ENCODE data around the gene GALNT14.

DNA sequence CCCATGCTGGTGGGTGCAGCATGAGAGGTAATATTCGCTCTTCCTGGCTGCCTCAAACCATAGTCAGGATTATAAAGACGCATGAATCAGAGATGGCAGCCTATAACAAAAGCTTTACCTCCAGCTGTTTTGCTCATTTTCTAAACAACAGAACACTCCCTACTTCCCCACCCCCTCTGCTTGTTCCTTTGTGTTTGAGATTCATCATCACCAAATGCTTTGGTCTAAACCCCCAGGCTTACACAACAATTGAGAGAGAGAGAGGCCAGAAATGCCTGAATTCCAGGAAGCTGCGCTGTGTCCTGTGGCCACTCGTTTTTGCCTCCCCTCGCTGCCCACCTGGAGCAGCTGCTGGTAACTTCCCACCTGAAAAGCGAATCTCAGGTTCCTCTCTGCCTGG, 252.2 kb downstream of the GALNT14 start:
- TF ChIP-seq, protein P1, sequence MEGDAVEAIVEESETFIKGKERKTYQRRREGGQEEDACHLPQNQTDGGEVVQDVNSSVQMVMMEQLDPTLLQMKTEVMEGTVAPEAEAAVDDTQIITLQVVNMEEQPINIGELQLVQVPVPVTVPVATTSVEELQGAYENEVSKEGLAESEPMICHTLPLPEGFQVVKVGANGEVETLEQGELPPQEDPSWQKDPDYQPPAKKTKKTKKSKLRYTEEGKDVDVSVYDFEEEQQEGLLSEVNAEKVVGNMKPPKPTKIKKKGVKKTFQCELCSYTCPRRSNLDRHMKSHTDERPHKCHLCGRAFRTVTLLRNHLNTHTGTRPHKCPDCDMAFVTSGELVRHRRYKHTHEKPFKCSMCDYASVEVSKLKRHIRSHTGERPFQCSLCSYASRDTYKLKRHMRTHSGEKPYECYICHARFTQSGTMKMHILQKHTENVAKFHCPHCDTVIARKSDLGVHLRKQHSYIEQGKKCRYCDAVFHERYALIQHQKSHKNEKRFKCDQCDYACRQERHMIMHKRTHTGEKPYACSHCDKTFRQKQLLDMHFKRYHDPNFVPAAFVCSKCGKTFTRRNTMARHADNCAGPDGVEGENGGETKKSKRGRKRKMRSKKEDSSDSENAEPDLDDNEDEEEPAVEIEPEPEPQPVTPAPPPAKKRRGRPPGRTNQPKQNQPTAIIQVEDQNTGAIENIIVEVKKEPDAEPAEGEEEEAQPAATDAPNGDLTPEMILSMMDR (IDR thresholded peaks at IDR 0.05): no peak
- no peak for TF ChIP-seq EZH2 (IDR thresholded peaks at IDR 0.05)
